A549 (cell line): ENCODE data around the gene RBFA. TPM values are rescaled to one million over a fixed set of nuclear protein-coding genes. Genes with fewer than 3 reads are reported as not detected.

ENCODE experiments used
- ATAC-seq, 2 experiments: fragments of 200-7000 bp in 1 of 2; fragments of >200 bp in 1 of 2; cut with Nextera tagmentation in 1 of 2; cut with Tn5 transposase in 1 of 2; 3 replicates each; pipeline versions ENCODE4 v1.8.0 to v1.9.1; 2018 to 2020; ENCODE audit warnings: mild to moderate bottlenecking in 1 of 2, moderate library complexity in 1 of 2
- CTCF ChIA-PET: fragments of 300-600 bp; sonication (Branson Sonifier 250); formaldehyde crosslinking; extraction: SDS; loops from one replicate; lab custom pipeline; 2021; ENCODE audit warnings: antibody characterized with exemption, inconsistent platforms; lab: Yijun Ruan, JAX
- POLR2A ChIA-PET: fragments of 350-600 bp; formaldehyde crosslinking; extraction: SDS; loops from one replicate; lab custom pipeline; 2021; ENCODE audit warnings: antibody characterized with exemption, inconsistent platforms; lab: Yijun Ruan, JAX
- DNase-seq, 2 experiments: peaks; one replicate each; pipeline versions ENCODE4 v3.0.0 to v3.0.0-alpha.2; 2011 to 2016; ENCODE audit warnings: low read depth in 1 of 2, low spot score in 1 of 2
- FAIRE-seq: peaks from 2 replicates; lab custom pipeline; 2011; peaks lifted over from hg19 to GRCh38; lab: Jason Lieb, UNC
- H3K27ac ChIP-seq, 2 experiments: fragments of >200 bp; sonication (Bioruptor Twin); formaldehyde crosslinking; 3 replicates each; pipeline ENCODE4 v1.5.1; 2016 to 2017
- H3K4me1 ChIP-seq: fragments of >200 bp; sonication (Bioruptor Twin); formaldehyde crosslinking; 3 replicates; pipeline ENCODE4 v1.6.1; 2016
- H3K4me2 ChIP-seq: fragments of >200 bp; sonication (Bioruptor Twin); formaldehyde crosslinking; 3 replicates; pipeline ENCODE4 v1.6.1; 2016
- H3K4me3 ChIP-seq: fragments of >200 bp; sonication (Bioruptor Twin); formaldehyde crosslinking; 3 replicates; pipeline ENCODE4 v1.5.1; 2016
- H3K9me3 ChIP-seq: fragments of >200 bp; sonication (Bioruptor Twin); formaldehyde crosslinking; 3 replicates; pipeline ENCODE4 v1.6.1; 2016
- ATOH8 ChIP-seq: fragments of 250-450 bp; sonication (Bioruptor Pico); IDR thresholded peaks from 2 replicates; pipeline ENCODE4 v1.5.0; 2020; ENCODE audit warnings: low read depth, mild to moderate bottlenecking, moderate library complexity
- BHLHE40 ChIP-seq: IDR thresholded peaks from 2 replicates; pipeline ENCODE4 v1.6.1; 2012; ENCODE audit warnings: low read depth, low read length, inconsistent platforms
- CBX2 ChIP-seq: fragments of 200-600 bp; sonication (generic); IDR thresholded peaks from 2 replicates; pipeline ENCODE4 v1.6.1; 2016; ENCODE audit warnings: low read depth, mild to moderate bottlenecking, borderline replicate concordance
- CBX8 ChIP-seq: fragments of 200-600 bp; sonication (generic); IDR thresholded peaks from 2 replicates; pipeline ENCODE4 v1.6.1; 2016
- CHD2 ChIP-seq: fragments of 150-350 bp; IDR thresholded peaks from 2 replicates; pipeline ENCODE4 v1.6.1; 2014; ENCODE audit warnings: low read length; ENCODE audit not compliant: partially characterized antibody
- EHF ChIP-seq: fragments of 250-450 bp; sonication (Bioruptor Pico); IDR thresholded peaks from 2 replicates; pipeline ENCODE4 v1.5.0; 2020; ENCODE audit warnings: mild to moderate bottlenecking
- ESRRA ChIP-seq: fragments of 150-350 bp; IDR thresholded peaks from 2 replicates; pipeline ENCODE4 v1.6.1; 2014; ENCODE audit warnings: mild to moderate bottlenecking, low read length, borderline replicate concordance
- FOSL2 ChIP-seq, 2 experiments: fragments of 450-650 bp in 1 of 2; fragments of >200 bp in 1 of 2; sonication (Bioruptor Twin) in 1 of 2; formaldehyde crosslinking; IDR thresholded peaks; 2 replicates each; pipeline versions ENCODE4 v1.5.0 to v1.6.1; 2016 to 2020; ENCODE audit warnings: mild to moderate bottlenecking in 1 of 2, moderate library complexity in 1 of 2
- FOXS1 ChIP-seq: fragments of 250-450 bp; sonication (Bioruptor Pico); IDR thresholded peaks from 2 replicates; pipeline ENCODE4 v1.5.0; 2020; ENCODE audit warnings: mild to moderate bottlenecking, moderate library complexity
- GATA3 ChIP-seq: IDR thresholded peaks from 2 replicates; pipeline ENCODE4 v1.6.1; 2012; ENCODE audit warnings: borderline replicate concordance
- HDAC2 ChIP-seq: fragments of 200-600 bp; sonication (generic); IDR thresholded peaks from 2 replicates; pipeline ENCODE4 v1.6.1; 2016
- HES2 ChIP-seq: fragments of >200 bp; sonication (Bioruptor Twin); formaldehyde crosslinking; IDR thresholded peaks from 2 replicates; pipeline ENCODE4 v1.6.1; 2016
- HEYL ChIP-seq: fragments of 250-450 bp; sonication (Bioruptor Pico); IDR thresholded peaks from 2 replicates; pipeline ENCODE4 v1.8.0; 2021; ENCODE audit warnings: mild to moderate bottlenecking, moderate library complexity
- HMGXB4 ChIP-seq: fragments of 250-450 bp; sonication (Bioruptor Pico); IDR thresholded peaks from 2 replicates; pipeline ENCODE4 v1.5.0; 2021; ENCODE audit warnings: mild to moderate bottlenecking, moderate library complexity, borderline replicate concordance
- KDM1A ChIP-seq: fragments of 200-600 bp; sonication (generic); IDR thresholded peaks from 2 replicates; pipeline ENCODE4 v1.6.1; 2016; ENCODE audit warnings: low read depth, mild to moderate bottlenecking
- KDM5A ChIP-seq: fragments of 200-600 bp; sonication (generic); IDR thresholded peaks from 2 replicates; pipeline ENCODE4 v1.6.1; 2016; ENCODE audit warnings: antibody characterized with exemption, mild to moderate bottlenecking
- MAZ ChIP-seq: fragments of 150-350 bp; IDR thresholded peaks from 2 replicates; pipeline ENCODE4 v1.6.1; 2014; ENCODE audit warnings: antibody characterized with exemption, low read depth, low read length, borderline replicate concordance
- MYC ChIP-seq: IDR thresholded peaks from 2 replicates; pipeline ENCODE4 v1.6.1; 2012; ENCODE audit warnings: mild to moderate bottlenecking, inconsistent platforms, low read length, improper control_type of control experiment, borderline replicate concordance
- NPAS2 ChIP-seq: fragments of 250-450 bp; sonication (Bioruptor Pico); IDR thresholded peaks from 2 replicates; pipeline ENCODE4 v1.8.0; 2022; ENCODE audit warnings: mild to moderate bottlenecking, moderate library complexity, borderline replicate concordance
- PBX3 ChIP-seq: IDR thresholded peaks from 2 replicates; pipeline ENCODE4 v1.6.1; 2012
- POLR2A ChIP-seq: IDR thresholded peaks from 2 replicates; pipeline ENCODE4 v1.6.1; 2012; ENCODE audit warnings: mild to moderate bottlenecking, low read length
- POLR2AphosphoS2 ChIP-seq: conservative IDR thresholded peaks from 2 replicates; pipeline ENCODE4 v1.6.1; 2012; ENCODE audit warnings: low read length, improper control_type of control experiment, inconsistent platforms
- RAD21 ChIP-seq, 2 experiments: fragments of >200 bp in 1 of 2; sonication (Bioruptor Twin) in 1 of 2; formaldehyde crosslinking in 1 of 2; IDR thresholded peaks in 1 of 2; conservative IDR thresholded peaks in 1 of 2; 2 replicates in 1 of 2; 3 replicates in 1 of 2; pipeline ENCODE4 v1.6.1; 2012 to 2018; ENCODE audit warnings: inconsistent platforms in 1 of 2
- RCOR1 ChIP-seq: fragments of 150-350 bp; IDR thresholded peaks from 2 replicates; pipeline ENCODE4 v1.6.1; 2014; ENCODE audit warnings: antibody characterized with exemption, low read length, low read depth
- REST ChIP-seq: fragments of 200-600 bp; sonication (generic); IDR thresholded peaks from 2 replicates; pipeline ENCODE4 v1.6.1; 2016; ENCODE audit warnings: antibody characterized with exemption, mild to moderate bottlenecking, moderate library complexity
- RFX5 ChIP-seq: fragments of 450-650 bp; IDR thresholded peaks from 2 replicates; pipeline ENCODE4 v1.7.1; 2014; ENCODE audit warnings: antibody characterized with exemption, mild to moderate bottlenecking, moderate library complexity
- RNF2 ChIP-seq: fragments of 200-600 bp; sonication (generic); IDR thresholded peaks from 2 replicates; pipeline ENCODE4 v1.6.1; 2016; ENCODE audit warnings: low read depth, mild to moderate bottlenecking, antibody characterized with exemption, moderate library complexity, borderline replicate concordance
- ZFP36 ChIP-seq: fragments of 450-650 bp; IDR thresholded peaks from 2 replicates; pipeline ENCODE4 v1.6.1; 2014; ENCODE audit warnings: borderline replicate concordance; ENCODE audit not compliant: partially characterized antibody
- ZNF302 ChIP-seq: fragments of 250-450 bp; sonication (Bioruptor Pico); IDR thresholded peaks from 2 replicates; pipeline ENCODE4 v1.9.0; 2021; ENCODE audit warnings: inconsistent platforms, mild to moderate bottlenecking, moderate library complexity
- WGBS: methylation state at CpG from one replicate; pipeline ENCODE4 v1.1.6; 2017; ENCODE audit errors: missing lambda C conversion rate; 5-methylcytosine and 5-hydroxymethylcytosine counted together
- polyA plus RNA-seq, 4 experiments: library from polyadenylated mRNA; depleted of rRNA in 3 of 4; stranded (reverse); fragments of >200 nt; fragmentation: RNase III in 1 of 4; extraction: RNeasy Plus Mini Kit Qiagen cat#74134 plus additional on column Dnase treatment in 1 of 4; gene quantifications; 2 replicates in 3 of 4; 3 replicates in 1 of 4; pipeline ENCODE4 v1.2.3, GENCODE V29; 2011 to 2017

RBFA gene
- polyA plus RNA-seq, 2 of the 4 experiments (the other 2 are of a cell fraction), result 34.4 to 43.6 TPM

GRCh38 chr18:80067321-80067720 is 33.1 kb downstream of the RBFA start:
- FAIRE-seq (no peak), ATAC-seq (no peak)
- Histone ChIP-seq H3K4me1 (no peaks in the 10 kb centered on the region), H3K27ac (no peak overlapping the region), H3K9me3 (no peaks in the 10 kb centered on the region), H3K4me3 (no peak overlapping the region)
- CTCF ChIA-PET, result no interaction called here
- POLR2A ChIA-PET, result no interaction called here
- no peak for TF ChIP-seq MYC
- TF ChIP-seq KDM5A, result no peak
- no peak for TF ChIP-seq GATA3
- TF ChIP-seq ATOH8 (CRISPR knock-in tag), result no peak
- no peak for TF ChIP-seq RAD21 (conservative IDR thresholded peaks at IDR 0.05 in 1 of 2, IDR thresholded peaks at IDR 0.05 in 1 of 2)
- no peak for TF ChIP-seq HES2
- TF ChIP-seq KDM1A, result no peak
- TF ChIP-seq NPAS2 (CRISPR knock-in tag), result no peak
- TF ChIP-seq CHD2, result no peak
- no peak for TF ChIP-seq REST
- TF ChIP-seq POLR2AphosphoS2, result no peak
- no peak for TF ChIP-seq ZNF302
- TF ChIP-seq HDAC2, result no peak
- no peak for TF ChIP-seq HEYL (CRISPR knock-in tag)
- TF ChIP-seq POLR2A, result no peak
- no peak for TF ChIP-seq RNF2
- TF ChIP-seq CBX8, result no peak
- TF ChIP-seq, all 56 proteins: peak for 0
- H3K4me2 ChIP-seq, result no peak overlapping the region
- no peak for DNase-seq
- 68% methylated on average over 8 of the region's 8 CpGs for WGBS

GRCh38 chr18:80067897-80068296 is 33.7 kb downstream of the RBFA start:
- Histone ChIP-seq H3K4me2 (no peak overlapping the region), H3K4me1 (no peaks in the 10 kb centered on the region), H3K27ac (no peak overlapping the region), H3K9me3 (no peaks in the 10 kb centered on the region), H3K4me3 (no peak overlapping the region)
- CTCF ChIA-PET, result no interaction called here
- WGBS, result 78% methylated on average over 10 of the region's 10 CpGs
- ATAC-seq (no peak), DNase-seq (no peak), FAIRE-seq (no peak)
- TF ChIP-seq MAZ (no peak), ZFP36 (no peak), FOXS1 (CRISPR knock-in tag) (no peak), PBX3 (no peak), CHD2 (no peak), FOSL2 (IDR thresholded peaks at IDR 0.05) (no peak), FOSL2 (CRISPR knock-in tag; IDR thresholded peaks at IDR 0.05) (no peak), HMGXB4 (CRISPR knock-in tag) (no peak), ESRRA (no peak), RAD21 (conservative IDR thresholded peaks at IDR 0.05 in 1 of 2, IDR thresholded peaks at IDR 0.05 in 1 of 2) (no peak), RFX5 (no peak), KDM5A (no peak), BHLHE40 (no peak), CBX8 (no peak), HDAC2 (no peak), CBX2 (no peak), EHF (CRISPR knock-in tag) (no peak), ATOH8 (CRISPR knock-in tag) (no peak), RCOR1 (no peak)
- POLR2A ChIA-PET, result no interaction called here
